Lower lobe of right lung (tissue), 2 donors: Measurements from ENCODE around the gene HK1. TPM values are rescaled to one million over a fixed set of nuclear protein-coding genes. Genes with fewer than 3 reads are reported as not detected.

Experiments used
- ATAC-seq, 2 donors: fragments of 200-7000 bp; cut with Tn5 transposase; one replicate each; pipeline ENCODE4 v1.9.1; 2020 to 2022; ENCODE audit warnings: mild to moderate bottlenecking in 2 of 2, moderate library complexity in 2 of 2
- DNase-seq: peaks from one replicate; pipeline ENCODE4 v3.0.0-alpha.2; 2020
- H3K27ac ChIP-seq: fragments of 200-600 bp; one replicate; pipeline ENCODE4 v1.8.0; 2022
- H3K27me3 ChIP-seq: fragments of 200-600 bp; one replicate; pipeline ENCODE4 v1.8.0; 2022; ENCODE audit warnings: low read depth
- H3K36me3 ChIP-seq: fragments of 200-600 bp; one replicate; pipeline ENCODE4 v1.8.0; 2022; ENCODE audit warnings: mild to moderate bottlenecking
- H3K4me1 ChIP-seq: fragments of 200-600 bp; one replicate; pipeline ENCODE4 v1.8.0; 2022
- H3K4me3 ChIP-seq: fragments of 200-600 bp; one replicate; pipeline ENCODE4 v1.8.0; 2022; ENCODE audit warnings: mild to moderate bottlenecking
- H3K9me3 ChIP-seq: fragments of 200-600 bp; one replicate; pipeline ENCODE4 v1.8.0; 2022
- CTCF ChIP-seq: fragments of 200-600 bp; IDR thresholded peaks from one replicate; pipeline ENCODE4 v1.8.0; 2022; ENCODE audit warnings: antibody characterized with exemption, mild to moderate bottlenecking
- intact Hi-C: fragments of 100-400 bp; cut with DNase I; formaldehyde crosslinking; loops from one replicate; pipeline ENCODE4 v1.11.0; 2022
- total RNA-seq: library from RNA; stranded (reverse); fragmentation: NEBNext Ultra II Directional; extraction: Animal tissue kit (Norgen Biotek cat#: 25700); gene quantifications from one replicate; pipeline ENCODE4 v1.2.1, GENCODE V29; 2021
- donor health status: DM: no; HTN: yes; CAD: no; lungs with severe emphysema.

HK1 gene
- total RNA-seq, 1 donor from 2014 or later = 85.1 TPM

- no peaks in the 10 kb centered on the region for H3K4me1 ChIP-seq
- ATAC-seq (no peak), DNase-seq (no peak)
- H3K27ac ChIP-seq = no peak overlapping the region
- intact Hi-C loops = no loop called here
- TF ChIP-seq CTCF = no peak
- H3K4me3 ChIP-seq = no peak overlapping the region
- no peaks in the 10 kb centered on the region for H3K36me3 ChIP-seq
- no peaks in the 10 kb centered on the region for H3K27me3 ChIP-seq
- H3K9me3 ChIP-seq = no peaks in the 10 kb centered on the region
These were observed 9.4 kb upstream of the HK1 start for GRCh38 chr10:69268761-69269416.

- TF ChIP-seq CTCF = no peak
- H3K36me3 ChIP-seq = no peaks in the 10 kb centered on the region
- DNase-seq (no peak), ATAC-seq (no peak)
- H3K4me1 ChIP-seq = no peaks in the 10 kb centered on the region
- no peaks in the 10 kb centered on the region for H3K27me3 ChIP-seq
- intact Hi-C loops = no loop called here
- H3K27ac ChIP-seq = no peak overlapping the region
- no peaks in the 10 kb centered on the region for H3K9me3 ChIP-seq
- H3K4me3 ChIP-seq = no peak overlapping the region
These were observed 8.5 kb upstream of the HK1 start for GRCh38 chr10:69269761-69270160.

GRCh38 chr10:69270990-69271389, 7.3 kb upstream of the HK1 start:
- Histone ChIP-seq H3K9me3 (no peaks in the 10 kb centered on the region), H3K4me3 (no peak overlapping the region), H3K27me3 (no peaks in the 10 kb centered on the region), H3K27ac (no peak overlapping the region), H3K4me1 (no peaks in the 10 kb centered on the region), H3K36me3 (no peaks in the 10 kb centered on the region)
- no peak for DNase-seq
- intact Hi-C loops = no loop called here
- no peak for TF ChIP-seq CTCF
- ATAC-seq = no peak

GRCh38 chr10:69272624-69273023, 5.7 kb upstream of the HK1 start:
- Histone ChIP-seq H3K27me3 (no peaks in the 10 kb centered on the region), H3K9me3 (no peaks in the 10 kb centered on the region), H3K4me3 (no peak overlapping the region), H3K27ac (no peak overlapping the region), H3K4me1 (no peaks in the 10 kb centered on the region), H3K36me3 (no peaks in the 10 kb centered on the region)
- ATAC-seq (no peak), DNase-seq (no peak)
- intact Hi-C loops = no loop called here
- TF ChIP-seq CTCF = no peak

- intact Hi-C loops = no loop called here
- H3K27me3 ChIP-seq = no peaks in the 10 kb centered on the region
- no peak overlapping the region for H3K4me3 ChIP-seq
- peaks cover 10% of the 10 kb centered on the region for H3K4me1 ChIP-seq
- no peaks in the 10 kb centered on the region for H3K36me3 ChIP-seq
- ATAC-seq (no peak), DNase-seq (no peak)
- no peak overlapping the region for H3K27ac ChIP-seq
- TF ChIP-seq CTCF = no peak
- H3K9me3 ChIP-seq = no peaks in the 10 kb centered on the region
These were observed 2.9 kb upstream of the HK1 start for GRCh38 chr10:69275444-69275843.
